HCT116 (cell line): ENCODE data around the gene CCM2. TPM values are rescaled to one million over a fixed set of nuclear protein-coding genes. Genes with fewer than 3 reads are reported as not detected.

Experiments used
- ATAC-seq: fragments of 200-7000 bp; cut with Tn5 transposase; 2 replicates; pipeline ENCODE4 v1.9.1; 2020; ENCODE audit warnings: mild to moderate bottlenecking, moderate library complexity
- BruUV-seq: library from RNA; stranded (reverse); fragments of 400-500 nt; replicated peaks from 2 replicates; lab custom pipeline; 2021; lab: Mats Ljungman, UMichigan
- CTCF ChIA-PET: fragments of 300-600 bp; sonication (Branson Sonifier 250); formaldehyde crosslinking; loops from one replicate; lab custom pipeline; 2021; ENCODE audit warnings: antibody characterized with exemption; lab: Charles Lee
- POLR2A ChIA-PET: fragments of 300-600, 350-600 bp; sonication (Branson Sonifier 250); formaldehyde crosslinking; loops from one replicate; lab custom pipeline; 2021; ENCODE audit warnings: antibody characterized with exemption; lab: Charles Lee
- RAD21 ChIA-PET, 2 experiments: fragments of 300-600 bp; sonication (Branson Sonifier 250); formaldehyde crosslinking; loops; one replicate each; lab custom pipeline; 2023; ENCODE audit warnings: low total read pairs in 2 of 2; ENCODE audit not compliant: uncharacterized antibody in 2 of 2, unreplicated experiment in 2 of 2, low non-redundant PET in 1 of 2; lab: Charles Lee
- DNase-seq: peaks from one replicate; pipeline ENCODE4 v3.0.0-alpha.2; 2010; ENCODE audit warnings: low read depth, low spot score
- H2AFZ ChIP-seq: fragments of 200-600 bp; shearing (Covaris generic), sonication (generic); 2 replicates; pipeline ENCODE4 v1.6.1; 2017; ENCODE audit warnings: low read depth, mixed run types, mixed read lengths, antibody characterized with exemption, low read length; ENCODE audit not compliant: poor library complexity, severe bottlenecking
- H3K27ac ChIP-seq: 2 replicates; pipeline ENCODE4 v1.5.1; 2012; ENCODE audit warnings: low read depth, low read length
- H3K27me3 ChIP-seq: fragments of 200-600 bp; sonication (generic); 2 replicates; pipeline ENCODE4 v1.6.1; 2016; ENCODE audit warnings: mixed run types, low read length, mixed read lengths; ENCODE audit not compliant: insufficient read depth
- H3K36me3 ChIP-seq, 2 experiments: fragments of 200-500 bp in 1 of 2; fragments of 200-600 bp in 1 of 2; sonication (Bioruptor generic) in 1 of 2; sonication (generic) in 1 of 2; 2 replicates each; pipeline versions ENCODE4 v1.5.1 to v1.6.1; 2014 to 2016; ENCODE audit warnings: low read length in 2 of 2, inconsistent platforms in 1 of 2, mixed read lengths in 1 of 2, mixed run types in 1 of 2; ENCODE audit not compliant: insufficient read depth in 2 of 2, control insufficient read depth in 1 of 2
- H3K4me1 ChIP-seq, 2 experiments: fragments of 200-600 bp in 1 of 2; sonication (generic) in 1 of 2; 2 replicates each; pipeline versions ENCODE4 v1.5.1 to v1.6.1; 2012 to 2017; ENCODE audit warnings: low read length in 2 of 2, inconsistent platforms in 1 of 2, mild to moderate bottlenecking in 1 of 2, mixed read lengths in 1 of 2, mixed run types in 1 of 2, moderate library complexity in 1 of 2; ENCODE audit not compliant: insufficient read depth in 2 of 2, control insufficient read depth in 1 of 2
- H3K4me2 ChIP-seq: fragments of 200-600 bp; sonication (generic); 2 replicates; pipeline ENCODE4 v1.6.1; 2017; ENCODE audit warnings: mixed run types, low read length, mixed read lengths
- H3K4me3 ChIP-seq, 2 experiments: fragments of 200-600 bp in 1 of 2; sonication (generic) in 1 of 2; replicated peaks in 1 of 2; 2 replicates each; pipeline ENCODE4 v1.5.1; 2011 to 2016; ENCODE audit warnings: low read length in 2 of 2, control low read depth in 1 of 2, low read depth in 1 of 2, mild to moderate bottlenecking in 1 of 2, mixed read lengths in 1 of 2, mixed run types in 1 of 2
- H3K79me2 ChIP-seq: fragments of 200-600 bp; sonication (generic); 2 replicates; pipeline ENCODE4 v1.6.1; 2017; ENCODE audit warnings: mild to moderate bottlenecking, mixed run types, low read length, moderate library complexity, mixed read lengths; ENCODE audit not compliant: insufficient read depth
- H3K9ac ChIP-seq: fragments of 200-600 bp; sonication (generic); 2 replicates; pipeline ENCODE4 v1.6.1; 2016; ENCODE audit warnings: low read length, mixed read lengths
- H3K9me2 ChIP-seq: fragments of 200-600 bp; sonication (generic), shearing (Covaris generic); 2 replicates; pipeline ENCODE4 v1.6.1; 2017; ENCODE audit warnings: mixed run types, mild to moderate bottlenecking, moderate library complexity; ENCODE audit not compliant: insufficient read depth
- H3K9me3 ChIP-seq, 2 experiments: fragments of 200-500 bp in 1 of 2; fragments of 200-600 bp in 1 of 2; sonication (Bioruptor generic) in 1 of 2; sonication (generic) in 1 of 2; 2 replicates each; pipeline ENCODE4 v1.6.1; 2014 to 2017; ENCODE audit warnings: low read length in 2 of 2, mixed read lengths in 2 of 2, inconsistent platforms in 1 of 2, low read depth in 1 of 2, mild to moderate bottlenecking in 1 of 2, mixed run types in 1 of 2, moderate library complexity in 1 of 2; ENCODE audit not compliant: control insufficient read depth in 1 of 2, insufficient read depth in 1 of 2
- H4K20me1 ChIP-seq: fragments of 200-600 bp; sonication (generic), shearing (Covaris generic); 2 replicates; pipeline ENCODE4 v1.6.1; 2017; ENCODE audit warnings: mixed run types, mild to moderate bottlenecking, moderate library complexity; ENCODE audit not compliant: insufficient read depth
- EGR1 ChIP-seq: IDR thresholded peaks from 2 replicates; pipeline ENCODE4 v1.6.1; 2012; ENCODE audit warnings: low read depth
- FOSL1 ChIP-seq: IDR thresholded peaks from 2 replicates; pipeline ENCODE4 v1.6.1; 2012; ENCODE audit warnings: low read depth
- REST ChIP-seq: IDR thresholded peaks from 2 replicates; pipeline ENCODE4 v1.6.1; 2012; ENCODE audit warnings: low read depth
- SIN3A ChIP-seq: IDR thresholded peaks from 2 replicates; pipeline ENCODE4 v1.6.1; 2012; ENCODE audit warnings: low read depth
- YY1 ChIP-seq: IDR thresholded peaks from 2 replicates; pipeline ENCODE4 v1.6.1; 2011; ENCODE audit warnings: low read length, low read depth, moderate library complexity, mild to moderate bottlenecking; ENCODE audit not compliant: insufficient replicate concordance; ENCODE audit errors: extremely low read depth
- ZBTB33 ChIP-seq: IDR thresholded peaks from 2 replicates; pipeline ENCODE4 v1.6.1; 2011; ENCODE audit warnings: mild to moderate bottlenecking, low read length, moderate library complexity; ENCODE audit not compliant: insufficient replicate concordance; ENCODE audit errors: extremely low read depth
- intact Hi-C: fragments of 100-400 bp; cut with micrococcal nuclease; formaldehyde crosslinking; loops from 2 replicates; pipeline ENCODE4 v1.10.0; 2022
- total RNA-seq: library from RNA; stranded (reverse); gene quantifications from one replicate; pipeline ENCODE4 v1.2.1, GENCODE V29; 2021; ENCODE audit not compliant: unreplicated experiment

Gene CCM2
- total RNA-seq, 1 experiment from 2014 or later: 34.4 TPM

GRCh38 chr7:45088821-45089340, 88.9 kb downstream of the CCM2 start, which contains the start of gene NACAD:
Gene NACAD, minus strand, starts transcription at chr7:45088969. Its CDS starts 75 bp downstream, at chr7:45088894.
- ChIA-PET RAD21 (no interaction called here), CTCF (no interaction called here), POLR2A (no interaction called here)
- no TSS peak for BruUV-seq
- no peak for ATAC-seq
- no peak for TF ChIP-seq FOSL1
- TF ChIP-seq YY1: no peak
- no peak for TF ChIP-seq ZBTB33
- no peak for TF ChIP-seq EGR1
- TF ChIP-seq REST: no peak
- no peak for TF ChIP-seq SIN3A
- Histone ChIP-seq H3K9me2 (no peaks in the 10 kb centered on the region), H3K27ac (no peak within 1 kb of the TSS), H3K27me3 (no peaks in the 10 kb centered on the region), H2AFZ (no peak within 1 kb of the TSS), H3K36me3 (no peaks in the 10 kb centered on the region), H3K9me3 (no peaks in the 10 kb centered on the region), H3K4me1 (peaks cover 8 to 14% of the 10 kb centered on the region in 2 experiments), H3K79me2 (no peaks in the 10 kb centered on the region), H4K20me1 (no peaks in the 10 kb centered on the region), H3K4me2 (no peak within 1 kb of the TSS), H3K4me3 (no peak within 1 kb of the TSS), H3K9ac (no peak within 1 kb of the TSS)
- intact Hi-C loops: no loop called here
- no peak for DNase-seq
